Spleen (tissue), 11 donors: Measurements from ENCODE around the gene PRDM16. TPM values are rescaled to one million over a fixed set of nuclear protein-coding genes. Genes with fewer than 3 reads are reported as not detected.

Experiments used
- DNase-seq: peaks from one replicate; pipeline ENCODE4 v3.0.0-alpha.2; 2020
- H3K27ac ChIP-seq, 8 donors: fragments of 200-600 bp; sonication (generic) in 7 of 8; 1 replicate in 4 of 8; 2 replicates in 4 of 8; pipeline versions ENCODE4 v1.5.0 to v1.8.0; 2016 to 2021; ENCODE audit warnings: inconsistent platforms in 4 of 8, mild to moderate bottlenecking in 4 of 8, moderate library complexity in 1 of 8
- H3K27me3 ChIP-seq, 7 donors: fragments of 200-600 bp; sonication (generic) in 6 of 7; replicated peaks in 1 of 7; 1 replicate in 4 of 7; 2 replicates in 3 of 7; pipeline versions ENCODE4 v1.5.0 to v1.8.0; 2016 to 2021; ENCODE audit warnings: inconsistent platforms in 3 of 7, mild to moderate bottlenecking in 1 of 7
- H3K36me3 ChIP-seq, 6 donors: fragments of 200-600 bp; sonication (generic) in 5 of 6; 1 replicate in 4 of 6; 2 replicates in 2 of 6; pipeline versions ENCODE4 v1.5.0 to v1.8.0; 2016 to 2021; ENCODE audit warnings: inconsistent platforms in 2 of 6
- H3K4me1 ChIP-seq, 6 donors: fragments of 200-600 bp; sonication (generic) in 5 of 6; 1 replicate in 3 of 6; 2 replicates in 3 of 6; pipeline versions ENCODE4 v1.5.0 to v1.8.0; 2016 to 2021; ENCODE audit warnings: inconsistent platforms in 3 of 6
- H3K4me3 ChIP-seq, 8 donors: fragments of 200-600 bp; sonication (generic) in 7 of 8; 1 replicate in 4 of 8; 2 replicates in 4 of 8; pipeline versions ENCODE4 v1.5.0 to v1.8.0; 2016 to 2021; ENCODE audit warnings: inconsistent platforms in 4 of 8, mild to moderate bottlenecking in 4 of 8, moderate library complexity in 2 of 8
- H3K9me3 ChIP-seq, 8 donors: fragments of 200-600 bp; sonication (generic) in 7 of 8; 1 replicate in 4 of 8; 2 replicates in 4 of 8; pipeline versions ENCODE4 v1.5.0 to v1.8.0; 2016 to 2021; ENCODE audit warnings: inconsistent platforms in 4 of 8
- POLR2A ChIP-seq, 3 donors: fragments of 450-650 bp; IDR thresholded peaks; one replicate each; pipeline ENCODE4 v1.5.1; 2017; ENCODE audit warnings: antibody characterized with exemption in 3 of 3, mild to moderate bottlenecking in 1 of 3
- POLR2AphosphoS5 ChIP-seq, 3 donors: sonication (generic); formaldehyde crosslinking; IDR thresholded peaks; one replicate each; pipeline ENCODE4 v1.5.1; 2017; ENCODE audit warnings: antibody characterized with exemption in 3 of 3
- WGBS, 5 donors: extraction: QIAGEN DNeasy Blood & Tissue Kit in 3 of 5; methylation state at CpG; one replicate each; pipeline versions ENCODE4 v1.1.5 to v1.1.7; 2013 to 2018; 5-methylcytosine and 5-hydroxymethylcytosine counted together
- intact Hi-C: fragments of 100-400 bp; cut with DNase I; formaldehyde crosslinking; loops from one replicate; pipeline ENCODE4 v1.15.0; 2023; ENCODE audit warnings: low total_unique reads
- polyA plus RNA-seq, 3 donors: library from polyadenylated mRNA; stranded (reverse); fragments of 200-250 nt; gene quantifications; one replicate each; pipeline ENCODE4 v1.2.1, GENCODE V29; 2013
- total RNA-seq, 7 donors: library from RNA; depleted of rRNA in 3 of 7; stranded (reverse); fragments of >200 nt in 3 of 7; fragmentation: NEBNext Ultra II Directional in 4 of 7; extraction: Animal tissue kit (Norgen Biotek cat#: 25700) in 4 of 7; gene quantifications; one replicate each; pipeline versions ENCODE4 v1.1.0 to v1.2.1, GENCODE V29; 2016 to 2021
- TF ChIP-seq, protein P1 (sequence below), 11 experiments: fragments of 200-600 bp in 7 of 11; fragments of 450-650 bp in 4 of 11; sonication (generic) in 4 of 11; IDR thresholded peaks in 8 of 11; conservative IDR thresholded peaks in 3 of 11; 1 replicate in 7 of 11; 2 replicates in 4 of 11; pipeline versions ENCODE4 v1.4.0 to v1.8.0; 2016 to 2021; ENCODE audit warnings: antibody characterized with exemption in 11 of 11, inconsistent platforms in 4 of 11, mild to moderate bottlenecking in 1 of 11
- donor health status: healthy with polysubstance abuse.
- donor health status: DM: no; HTN: no; CAD: no; lungs with moderate emphysema.
- donor health status: DM: no; HTN: no; CAD: no.
- donor health status: Bipolar disorder and iron deficiency.
- donor health status: healthy.
- donor health status: DM: no; HTN: no; CAD: no.
- donor health status: DM: yes; HTN: yes; CAD: no.

PRDM16 gene
- total and polyA plus RNA-seq, 10 donors: 0.43 to 3.2 (median 1.4) TPM

DNA sequence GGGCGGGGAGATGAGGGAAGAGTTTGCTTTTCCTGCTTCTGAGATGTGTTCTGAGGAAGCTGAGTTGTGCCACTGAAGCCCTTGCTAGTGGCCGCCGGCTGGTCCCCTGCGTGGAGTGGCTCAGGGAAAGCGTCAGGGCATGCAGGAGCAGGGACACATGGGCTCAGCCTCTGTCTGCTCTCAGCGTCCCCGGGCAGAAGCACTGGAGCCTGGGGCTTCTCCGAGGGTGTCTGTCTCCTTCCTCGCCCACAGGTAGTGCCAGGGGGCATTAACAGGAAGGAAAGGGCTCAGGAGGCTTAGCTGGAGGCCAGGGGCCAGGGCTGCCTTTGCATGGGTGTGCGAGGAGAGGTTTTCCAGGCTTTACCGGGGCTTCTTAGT lies 7.3 kb downstream of the PRDM16 start:
- no peak for DNase-seq
- H3K27me3 ChIP-seq: peaks cover 0 to 99% (median 44%) of the 10 kb centered on the region in 7 donors
- 66 to 84% (median 76%) methylated on average over 11 of the region's 11 CpGs for WGBS, 5 donors
- no peak overlapping the region for H3K27ac ChIP-seq
- H3K4me1 ChIP-seq: peaks cover 0 to 13% (median 6%) of the 10 kb centered on the region in 6 donors
- no peaks in the 10 kb centered on the region for H3K36me3 ChIP-seq
- TF ChIP-seq POLR2A (IDR thresholded peaks at IDR 0.05) (no peak), POLR2AphosphoS5 (IDR thresholded peaks at IDR 0.05) (no peak)
- TF ChIP-seq, protein P1, sequence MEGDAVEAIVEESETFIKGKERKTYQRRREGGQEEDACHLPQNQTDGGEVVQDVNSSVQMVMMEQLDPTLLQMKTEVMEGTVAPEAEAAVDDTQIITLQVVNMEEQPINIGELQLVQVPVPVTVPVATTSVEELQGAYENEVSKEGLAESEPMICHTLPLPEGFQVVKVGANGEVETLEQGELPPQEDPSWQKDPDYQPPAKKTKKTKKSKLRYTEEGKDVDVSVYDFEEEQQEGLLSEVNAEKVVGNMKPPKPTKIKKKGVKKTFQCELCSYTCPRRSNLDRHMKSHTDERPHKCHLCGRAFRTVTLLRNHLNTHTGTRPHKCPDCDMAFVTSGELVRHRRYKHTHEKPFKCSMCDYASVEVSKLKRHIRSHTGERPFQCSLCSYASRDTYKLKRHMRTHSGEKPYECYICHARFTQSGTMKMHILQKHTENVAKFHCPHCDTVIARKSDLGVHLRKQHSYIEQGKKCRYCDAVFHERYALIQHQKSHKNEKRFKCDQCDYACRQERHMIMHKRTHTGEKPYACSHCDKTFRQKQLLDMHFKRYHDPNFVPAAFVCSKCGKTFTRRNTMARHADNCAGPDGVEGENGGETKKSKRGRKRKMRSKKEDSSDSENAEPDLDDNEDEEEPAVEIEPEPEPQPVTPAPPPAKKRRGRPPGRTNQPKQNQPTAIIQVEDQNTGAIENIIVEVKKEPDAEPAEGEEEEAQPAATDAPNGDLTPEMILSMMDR (IDR thresholded peaks at IDR 0.05 in 8 of 11, conservative IDR thresholded peaks at IDR 0.05 in 3 of 11): no peak
- H3K4me3 ChIP-seq: no peak overlapping the region
- intact Hi-C loops: no loop called here
- no peaks in the 10 kb centered on the region for H3K9me3 ChIP-seq

DNA sequence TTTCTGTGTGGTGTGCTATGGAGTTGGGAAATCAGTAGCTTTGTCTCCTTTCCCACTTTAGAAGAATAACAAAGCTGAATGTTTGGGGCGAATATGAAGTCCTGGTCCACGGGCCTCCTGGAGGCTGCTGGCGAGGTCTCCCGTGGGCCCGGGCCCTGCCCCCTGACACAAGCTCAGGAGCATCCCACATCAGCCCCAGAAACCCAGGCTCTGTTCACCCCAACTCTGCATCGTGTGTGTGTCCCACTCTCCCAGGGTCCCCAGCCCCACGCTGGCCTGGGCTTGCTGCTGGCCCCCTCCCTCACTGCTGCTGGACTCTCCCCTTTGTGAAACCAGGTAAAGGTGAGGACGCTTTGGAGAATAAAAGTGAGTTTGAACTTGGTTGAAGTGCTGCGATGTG lies 8.1 kb downstream of the PRDM16 start:
- WGBS, 5 donors: 64 to 93% (median 85%) methylated on average over 9 of the region's 9 CpGs
- H3K9me3 ChIP-seq: no peaks in the 10 kb centered on the region
- no peaks in the 10 kb centered on the region for H3K36me3 ChIP-seq
- no peak for TF ChIP-seq POLR2AphosphoS5 (IDR thresholded peaks at IDR 0.05)
- TF ChIP-seq, protein P1 (IDR thresholded peaks at IDR 0.05 in 8 of 11, conservative IDR thresholded peaks at IDR 0.05 in 3 of 11): no peak
- TF ChIP-seq POLR2A (IDR thresholded peaks at IDR 0.05): no peak
- H3K27me3 ChIP-seq: peaks cover 0 to 98% (median 37%) of the 10 kb centered on the region in 7 donors
- DNase-seq: no peak
- no peak overlapping the region for H3K27ac ChIP-seq
- intact Hi-C loops: no loop called here
- no peak overlapping the region for H3K4me3 ChIP-seq
- H3K4me1 ChIP-seq: peaks cover 0 to 11% (median 5%) of the 10 kb centered on the region in 6 donors

DNA sequence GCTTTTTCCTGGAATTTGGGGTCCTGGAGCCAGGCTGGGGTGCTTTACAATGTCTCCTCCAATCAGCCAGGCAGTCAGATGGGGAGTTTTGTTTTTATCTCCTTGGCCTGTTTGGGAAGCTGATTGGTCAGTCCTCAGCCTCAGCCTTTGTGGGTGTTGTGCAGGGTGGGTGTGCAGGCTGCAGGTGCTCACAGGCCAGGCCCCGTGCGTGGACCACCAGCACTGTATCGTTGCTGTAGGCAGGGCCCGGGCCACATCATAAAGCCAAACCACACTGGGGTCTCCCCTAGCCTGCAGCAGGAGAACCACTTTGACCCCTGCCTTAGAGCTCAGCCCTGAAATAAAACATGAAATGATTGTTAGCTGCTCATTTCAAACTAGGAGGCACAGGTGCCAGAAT lies 8.6 kb downstream of the PRDM16 start:
- intact Hi-C loops: no loop called here
- no peak overlapping the region for H3K27ac ChIP-seq
- no peaks in the 10 kb centered on the region for H3K9me3 ChIP-seq
- no peaks in the 10 kb centered on the region for H3K36me3 ChIP-seq
- 76 to 86% (median 83%) methylated on average over 1 to 4 of the region's 4 CpGs for WGBS, 5 donors
- H3K4me3 ChIP-seq: no peak overlapping the region
- TF ChIP-seq POLR2AphosphoS5 (IDR thresholded peaks at IDR 0.05): no peak
- no peak for TF ChIP-seq POLR2A (IDR thresholded peaks at IDR 0.05)
- TF ChIP-seq, protein P1 (IDR thresholded peaks at IDR 0.05 in 8 of 11, conservative IDR thresholded peaks at IDR 0.05 in 3 of 11): no peak
- peaks cover 0 to 98% (median 32%) of the 10 kb centered on the region in 7 donors for H3K27me3 ChIP-seq
- DNase-seq: no peak
- H3K4me1 ChIP-seq: peaks cover 0 to 11% (median 5%) of the 10 kb centered on the region in 6 donors

DNA sequence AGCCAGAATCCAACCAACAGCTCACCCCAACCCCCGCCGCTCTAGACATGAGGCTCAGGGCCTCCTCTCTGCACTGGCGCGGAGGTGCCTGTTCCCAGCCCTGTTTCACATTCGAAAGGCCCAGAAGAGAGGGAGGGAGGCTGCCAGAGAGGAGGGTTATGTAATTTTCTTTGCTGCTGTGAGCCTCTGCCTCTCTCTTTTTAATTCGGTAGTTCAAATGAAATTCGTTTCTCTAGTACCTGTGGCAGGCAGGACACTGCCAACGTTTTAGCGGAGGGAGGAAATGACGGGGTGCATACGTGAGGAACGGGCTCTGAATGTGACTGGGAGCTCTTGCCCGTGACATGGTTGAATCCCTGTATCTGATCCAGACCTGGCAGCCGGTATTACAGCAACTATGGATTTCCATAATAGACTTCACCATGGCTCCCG lies 9.4 kb downstream of the PRDM16 start:
- 48 to 58% (median 54%) methylated on average over 13 to 15 of the region's 15 CpGs for WGBS, 5 donors
- H3K27ac ChIP-seq: no peak overlapping the region
- no peaks in the 10 kb centered on the region for H3K9me3 ChIP-seq
- peaks cover 0 to 98% (median 23%) of the 10 kb centered on the region in 7 donors for H3K27me3 ChIP-seq
- no peaks in the 10 kb centered on the region for H3K36me3 ChIP-seq
- TF ChIP-seq POLR2AphosphoS5 (IDR thresholded peaks at IDR 0.05) (no peak), POLR2A (IDR thresholded peaks at IDR 0.05) (no peak)
- TF ChIP-seq, protein P1 (IDR thresholded peaks at IDR 0.05 in 8 of 11, conservative IDR thresholded peaks at IDR 0.05 in 3 of 11): no peak
- H3K4me3 ChIP-seq: no peak overlapping the region
- H3K4me1 ChIP-seq: peaks cover 0 to 6% (median 3%) of the 10 kb centered on the region in 6 donors
- DNase-seq: no peak
- intact Hi-C loops: no loop called here
